ENCODE data around the gene TM4SF5. TPM values are rescaled to one million over a fixed set of nuclear protein-coding genes. Genes with fewer than 3 reads are reported as not detected.

Gene TM4SF5
- total RNA-seq, 1 donor from 2014 or later: not detected

GRCh38 chr17:4759776-4760236, 11.9 kb upstream of the TM4SF5 start:
- DNase-seq (ENCODE audit: low spot score): no peak
- Mint-ChIP-seq H3K4me1 (ENCODE audit: low read depth) (no peaks in the 10 kb centered on the region), H3K36me3 (ENCODE audit: low read depth) (no peaks in the 10 kb centered on the region), H3K27ac (no peak overlapping the region), H3K27me3 (ENCODE audit: low read depth) (peaks cover 21% of the 10 kb centered on the region), H3K4me3 (ENCODE audit: low read depth) (no peak overlapping the region), H3K9me3 (no peaks in the 10 kb centered on the region)
- intact Hi-C loops (cut with micrococcal nuclease): no loop called here

- Mint-ChIP-seq H3K9me3 (no peaks in the 10 kb centered on the region), H3K36me3 (ENCODE audit: low read depth) (no peaks in the 10 kb centered on the region), H3K4me1 (ENCODE audit: low read depth) (peaks cover 1% of the 10 kb centered on the region), H3K27me3 (ENCODE audit: low read depth) (peaks cover 12% of the 10 kb centered on the region), H3K4me3 (ENCODE audit: low read depth) (no peak overlapping the region), H3K27ac (no peak overlapping the region)
- intact Hi-C loops (cut with micrococcal nuclease): no loop called here
- DNase-seq (ENCODE audit: low spot score): no peak
Observed at GRCh38 chr17:4764595-4764994, 7.1 kb upstream of the TM4SF5 start.

- Mint-ChIP-seq H3K4me1 (ENCODE audit: low read depth) (peaks cover 5% of the 10 kb centered on the region), H3K36me3 (ENCODE audit: low read depth) (no peaks in the 10 kb centered on the region), H3K9me3 (no peaks in the 10 kb centered on the region), H3K27ac (no peak overlapping the region), H3K4me3 (ENCODE audit: low read depth) (no peak overlapping the region), H3K27me3 (ENCODE audit: low read depth) (peaks cover 10% of the 10 kb centered on the region)
- DNase-seq (ENCODE audit: low spot score): no peak
- intact Hi-C loops (cut with micrococcal nuclease): no loop called here
Observed at GRCh38 chr17:4766201-4766600, 5.5 kb upstream of the TM4SF5 start.

- peaks cover 12% of the 10 kb centered on the region for H3K27me3 Mint-ChIP-seq (ENCODE audit: low read depth)
- H3K4me1 Mint-ChIP-seq (ENCODE audit: low read depth): peaks cover 9% of the 10 kb centered on the region
- no peaks in the 10 kb centered on the region for H3K36me3 Mint-ChIP-seq (ENCODE audit: low read depth)
- no peak overlapping the region for H3K27ac Mint-ChIP-seq
- DNase-seq (ENCODE audit: low spot score): no peak
- intact Hi-C loops (cut with micrococcal nuclease): no loop called here
- no peaks in the 10 kb centered on the region for H3K9me3 Mint-ChIP-seq
- H3K4me3 Mint-ChIP-seq (ENCODE audit: low read depth): no peak overlapping the region
Observed at GRCh38 chr17:4766723-4767122, 5.0 kb upstream of the TM4SF5 start.

GRCh38 chr17:4768298-4768697, 3.4 kb upstream of the TM4SF5 start:
- no peak overlapping the region for H3K27ac Mint-ChIP-seq
- peaks cover 12% of the 10 kb centered on the region for H3K4me1 Mint-ChIP-seq (ENCODE audit: low read depth)
- H3K9me3 Mint-ChIP-seq: no peaks in the 10 kb centered on the region
- H3K27me3 Mint-ChIP-seq (ENCODE audit: low read depth): peaks cover 9% of the 10 kb centered on the region
- intact Hi-C loops (cut with micrococcal nuclease): no loop called here
- H3K4me3 Mint-ChIP-seq (ENCODE audit: low read depth): no peak overlapping the region
- no peak for DNase-seq (ENCODE audit: low spot score)
- H3K36me3 Mint-ChIP-seq (ENCODE audit: low read depth): no peaks in the 10 kb centered on the region

- H3K9me3 Mint-ChIP-seq: no peaks in the 10 kb centered on the region
- H3K4me3 Mint-ChIP-seq (ENCODE audit: low read depth): no peak overlapping the region
- H3K4me1 Mint-ChIP-seq (ENCODE audit: low read depth): peaks cover 12% of the 10 kb centered on the region
- H3K27me3 Mint-ChIP-seq (ENCODE audit: low read depth): peaks cover 10% of the 10 kb centered on the region
- DNase-seq (ENCODE audit: low spot score): no peak
- no peaks in the 10 kb centered on the region for H3K36me3 Mint-ChIP-seq (ENCODE audit: low read depth)
- intact Hi-C loops (cut with micrococcal nuclease): no loop called here
- no peak overlapping the region for H3K27ac Mint-ChIP-seq
Observed at GRCh38 chr17:4769628-4770027, 2.1 kb upstream of the TM4SF5 start.

- Mint-ChIP-seq H3K4me1 (ENCODE audit: low read depth) (peaks cover 12% of the 10 kb centered on the region), H3K27me3 (ENCODE audit: low read depth) (peaks cover 12% of the 10 kb centered on the region), H3K27ac (no peak overlapping the region), H3K4me3 (ENCODE audit: low read depth) (no peak overlapping the region), H3K36me3 (ENCODE audit: low read depth) (no peaks in the 10 kb centered on the region), H3K9me3 (no peaks in the 10 kb centered on the region)
- DNase-seq (ENCODE audit: low spot score): no peak
- intact Hi-C loops (cut with micrococcal nuclease): no loop called here
Observed at GRCh38 chr17:4772235-4772613, 538 bp downstream of the TM4SF5 start.

- H3K27me3 Mint-ChIP-seq (ENCODE audit: low read depth): peaks cover 32% of the 10 kb centered on the region
- no peak overlapping the region for H3K27ac Mint-ChIP-seq
- no peak overlapping the region for H3K4me3 Mint-ChIP-seq (ENCODE audit: low read depth)
- H3K4me1 Mint-ChIP-seq (ENCODE audit: low read depth): no peaks in the 10 kb centered on the region
- no peaks in the 10 kb centered on the region for H3K36me3 Mint-ChIP-seq (ENCODE audit: low read depth)
- H3K9me3 Mint-ChIP-seq: no peaks in the 10 kb centered on the region
- no peak for DNase-seq (ENCODE audit: low spot score)
- intact Hi-C loops (cut with micrococcal nuclease): no loop called here
Observed at GRCh38 chr17:4777969-4778760, 6.5 kb downstream of the TM4SF5 start.

- peaks cover 42% of the 10 kb centered on the region for H3K27me3 Mint-ChIP-seq (ENCODE audit: low read depth)
- H3K4me1 Mint-ChIP-seq (ENCODE audit: low read depth): no peaks in the 10 kb centered on the region
- intact Hi-C loops (cut with micrococcal nuclease): no loop called here
- no peak for DNase-seq (ENCODE audit: low spot score)
- no peaks in the 10 kb centered on the region for H3K9me3 Mint-ChIP-seq
- H3K4me3 Mint-ChIP-seq (ENCODE audit: low read depth): no peak overlapping the region
- no peak overlapping the region for H3K27ac Mint-ChIP-seq
- H3K36me3 Mint-ChIP-seq (ENCODE audit: low read depth): no peaks in the 10 kb centered on the region
Observed at GRCh38 chr17:4780325-4780955, 8.8 kb downstream of the TM4SF5 start.

- peaks cover 62% of the 10 kb centered on the region for H3K27me3 Mint-ChIP-seq (ENCODE audit: low read depth)
- no peak for DNase-seq (ENCODE audit: low spot score)
- no peak overlapping the region for H3K27ac Mint-ChIP-seq
- no peaks in the 10 kb centered on the region for H3K9me3 Mint-ChIP-seq
- no peak overlapping the region for H3K4me3 Mint-ChIP-seq (ENCODE audit: low read depth)
- H3K4me1 Mint-ChIP-seq (ENCODE audit: low read depth): peaks cover 15% of the 10 kb centered on the region
- intact Hi-C loops (cut with micrococcal nuclease): no loop called here
- no peaks in the 10 kb centered on the region for H3K36me3 Mint-ChIP-seq (ENCODE audit: low read depth)
Observed at GRCh38 chr17:4782652-4783051, 11.0 kb downstream of the TM4SF5 start.

- no peaks in the 10 kb centered on the region for H3K9me3 Mint-ChIP-seq
- intact Hi-C loops (cut with micrococcal nuclease): loop anchor here (2.0 kb wide), 1 partner anchor 103 kb away; no protein-coding TSS in a partner anchor
- H3K4me1 Mint-ChIP-seq (ENCODE audit: low read depth): peaks cover 15% of the 10 kb centered on the region
- H3K36me3 Mint-ChIP-seq (ENCODE audit: low read depth): no peaks in the 10 kb centered on the region
- no peak overlapping the region for H3K4me3 Mint-ChIP-seq (ENCODE audit: low read depth)
- DNase-seq (ENCODE audit: low spot score): no peak
- H3K27me3 Mint-ChIP-seq (ENCODE audit: low read depth): peaks cover 62% of the 10 kb centered on the region
- H3K27ac Mint-ChIP-seq: no peak overlapping the region
Observed at GRCh38 chr17:4785311-4786105, 13.8 kb downstream of the TM4SF5 start.

- Mint-ChIP-seq H3K27me3 (ENCODE audit: low read depth) (peaks cover 58% of the 10 kb centered on the region), H3K4me3 (ENCODE audit: low read depth) (no peak within 1 kb of the TSS), H3K4me1 (ENCODE audit: low read depth) (peaks cover 19% of the 10 kb centered on the region), H3K36me3 (ENCODE audit: low read depth) (no peaks in the 10 kb centered on the region), H3K9me3 (no peaks in the 10 kb centered on the region), H3K27ac (no peak within 1 kb of the TSS)
- no peak for DNase-seq (ENCODE audit: low spot score)
- intact Hi-C loops (cut with micrococcal nuclease): loop anchor here (2.0 kb wide), 1 partner anchor 103 kb away; no protein-coding TSS in a partner anchor
Observed at GRCh38 chr17:4786106-4786511, 14.4 kb downstream of the TM4SF5 start, which contains the start of gene VMO1. Gene VMO1, minus strand, starts transcription at chr17:4786364. Its CDS starts 12 bp downstream, at chr17:4786352.

Measured in activated T-helper 2 cell treated with anti-CD3 and anti-CD28 coated beads, Interferon-gamma antibody, Interleukin-2, Interleukin-4, amounts not matched to agents 10 μg/mL and 5 μg/mL and 100 μg/mL, durations not matched to agents 14 hours and 24 hours and 36 hours (primary cell).